D341Med (cell line): Measurements from ENCODE around the gene UCK1.

Experiments
- DNase-seq: peaks from one replicate; pipeline ENCODE4 v3.0.0; 2012; ENCODE audit warnings: low spot score

Gene UCK1

GRCh38 chr9:131476777-131477345 is 54.2 kb downstream of the UCK1 start:
- no peak for DNase-seq

- DNase-seq: no peak
Measured at GRCh38 chr9:131475956-131476776, 54.9 kb downstream of the UCK1 start.

DNA sequence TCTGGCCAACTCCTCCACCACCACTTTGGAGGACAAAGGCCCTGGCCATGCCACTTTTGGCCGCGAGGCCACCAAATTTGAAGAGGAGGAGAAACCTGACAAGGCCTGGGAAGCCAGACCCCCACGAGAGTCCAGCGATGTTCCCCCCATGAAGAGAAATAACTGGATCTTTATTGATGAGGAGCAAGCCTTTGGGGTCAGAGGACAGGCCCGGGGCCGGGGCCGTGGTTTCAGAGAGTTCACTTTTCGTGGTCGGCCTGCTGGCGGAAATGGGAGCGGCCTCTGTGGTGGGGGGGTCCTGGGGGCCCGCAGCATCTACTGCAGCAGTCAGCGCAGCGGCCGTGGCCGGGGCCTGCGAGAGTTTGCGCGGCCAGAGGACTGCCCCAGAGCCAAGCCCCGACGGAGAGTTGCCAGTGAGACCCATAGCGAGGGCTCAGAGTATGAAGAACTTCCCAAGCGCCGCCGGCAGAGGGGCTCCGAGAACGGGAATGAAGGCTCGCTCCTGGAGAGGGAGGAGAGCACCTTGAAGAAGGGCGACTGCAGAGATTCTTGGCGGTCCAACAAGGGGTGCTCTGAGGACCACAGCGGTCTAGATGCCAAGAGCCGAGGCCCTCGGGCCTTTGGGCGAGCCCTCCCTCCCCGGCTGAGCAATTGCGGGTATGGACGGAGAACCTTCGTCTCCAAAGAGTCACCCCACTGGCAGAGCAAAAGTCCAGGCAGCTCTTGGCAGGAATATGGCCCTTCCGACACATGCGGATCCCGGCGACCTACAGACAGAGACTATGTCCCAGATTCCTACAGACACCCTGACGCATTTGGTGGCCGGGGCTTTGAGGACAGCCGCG is 55.7 kb downstream of the UCK1 start:
- DNase-seq: no peak

- no peak for DNase-seq
Measured at GRCh38 chr9:131474711-131475110, 56.4 kb downstream of the UCK1 start.

GRCh38 chr9:131473891-131474290 is 57.2 kb downstream of the UCK1 start:
- DNase-seq: no peak
